Natural killer cell (primary cell): Measurements from ENCODE around the gene MSI2. TPM values are rescaled to one million over a fixed set of nuclear protein-coding genes. Genes with fewer than 3 reads are reported as not detected.

ENCODE experiments used
- ATAC-seq, 3 donors: fragments of 150-1000 bp in 2 of 3; fragments of 200-7000 bp in 1 of 3; cut with Tn5 transposase; 1 replicate in 1 of 3; 2 replicates in 2 of 3; pipeline ENCODE4 v1.10.0; 2021; ENCODE audit warnings: mild to moderate bottlenecking in 2 of 3, moderate library complexity in 2 of 3
- DNase-seq, 2 donors: peaks; one replicate each; pipeline versions ENCODE4 v3.0.0 to v3.0.0-alpha.2; 2013 to 2021; ENCODE audit warnings: mixed read lengths in 1 of 2
- H3K27ac ChIP-seq: one replicate; pipeline ENCODE4 v1.5.1; 2013; ENCODE audit warnings: mild to moderate bottlenecking, low read length
- H3K27me3 ChIP-seq: one replicate; pipeline ENCODE4 v1.6.1; 2013; ENCODE audit warnings: low read length; ENCODE audit not compliant: control insufficient read depth, insufficient read depth
- H3K36me3 ChIP-seq: one replicate; pipeline ENCODE4 v1.6.1; 2013; ENCODE audit warnings: low read length; ENCODE audit not compliant: control insufficient read depth, insufficient read depth
- H3K4me1 ChIP-seq: one replicate; pipeline ENCODE4 v1.6.1; 2013; ENCODE audit warnings: low read length; ENCODE audit not compliant: control insufficient read depth, insufficient read depth
- H3K4me3 ChIP-seq: one replicate; pipeline ENCODE4 v1.5.1; 2013; ENCODE audit warnings: low read length
- H3K9me3 ChIP-seq: one replicate; pipeline ENCODE4 v1.6.1; 2013; ENCODE audit warnings: low read length; ENCODE audit not compliant: control insufficient read depth, insufficient read depth
- H3K27ac Mint-ChIP-seq, 2 donors: one replicate each; pipeline ENCODE4 v1.8.0; 2022; ENCODE audit warnings: mild to moderate bottlenecking in 2 of 2, mixed read lengths in 2 of 2, moderate library complexity in 1 of 2
- H3K27me3 Mint-ChIP-seq, 2 donors: one replicate each; pipeline ENCODE4 v1.8.0; 2022; ENCODE audit warnings: low read depth in 2 of 2, mixed read lengths in 2 of 2
- H3K36me3 Mint-ChIP-seq: one replicate; pipeline ENCODE4 v1.8.0; 2022; ENCODE audit warnings: mixed read lengths
- H3K4me1 Mint-ChIP-seq, 2 donors: one replicate each; pipeline ENCODE4 v1.8.0; 2022; ENCODE audit warnings: mixed read lengths in 2 of 2
- H3K4me3 Mint-ChIP-seq: one replicate; pipeline ENCODE4 v1.8.0; 2022; ENCODE audit warnings: mild to moderate bottlenecking, moderate library complexity, mixed read lengths
- H3K9me3 Mint-ChIP-seq, 2 donors: one replicate each; pipeline ENCODE4 v1.8.0; 2022; ENCODE audit warnings: mixed read lengths in 2 of 2
- WGBS: methylation state at CpG from one replicate; pipeline ENCODE4 v1.1.7; 2013; ENCODE audit warnings: missing lambda C conversion rate; ENCODE audit not compliant: insufficient coverage; 5-methylcytosine and 5-hydroxymethylcytosine counted together
- intact Hi-C: fragments of 100-400 bp; cut with micrococcal nuclease; formaldehyde crosslinking; loops from one replicate; pipeline ENCODE4 v1.14.2; 2022
- total RNA-seq, 4 donors: library from RNA; stranded (reverse); fragments of 120-200 nt in 1 of 4; gene quantifications; one replicate each; pipeline versions ENCODE4 v1.2.3 to v1.2.4, GENCODE V29; 2013 to 2022
- TF ChIP-seq, protein P1 (sequence below): fragments of 200-600 bp; IDR thresholded peaks from one replicate; pipeline ENCODE4 v1.8.0; 2022; ENCODE audit warnings: antibody characterized with exemption

MSI2 gene
- total RNA-seq, 3 donors from 2014 or later (not counting 1 experiment from before 2014, with no cell fraction given) = 95.5 to 145 (median 96.8) TPM

DNA sequence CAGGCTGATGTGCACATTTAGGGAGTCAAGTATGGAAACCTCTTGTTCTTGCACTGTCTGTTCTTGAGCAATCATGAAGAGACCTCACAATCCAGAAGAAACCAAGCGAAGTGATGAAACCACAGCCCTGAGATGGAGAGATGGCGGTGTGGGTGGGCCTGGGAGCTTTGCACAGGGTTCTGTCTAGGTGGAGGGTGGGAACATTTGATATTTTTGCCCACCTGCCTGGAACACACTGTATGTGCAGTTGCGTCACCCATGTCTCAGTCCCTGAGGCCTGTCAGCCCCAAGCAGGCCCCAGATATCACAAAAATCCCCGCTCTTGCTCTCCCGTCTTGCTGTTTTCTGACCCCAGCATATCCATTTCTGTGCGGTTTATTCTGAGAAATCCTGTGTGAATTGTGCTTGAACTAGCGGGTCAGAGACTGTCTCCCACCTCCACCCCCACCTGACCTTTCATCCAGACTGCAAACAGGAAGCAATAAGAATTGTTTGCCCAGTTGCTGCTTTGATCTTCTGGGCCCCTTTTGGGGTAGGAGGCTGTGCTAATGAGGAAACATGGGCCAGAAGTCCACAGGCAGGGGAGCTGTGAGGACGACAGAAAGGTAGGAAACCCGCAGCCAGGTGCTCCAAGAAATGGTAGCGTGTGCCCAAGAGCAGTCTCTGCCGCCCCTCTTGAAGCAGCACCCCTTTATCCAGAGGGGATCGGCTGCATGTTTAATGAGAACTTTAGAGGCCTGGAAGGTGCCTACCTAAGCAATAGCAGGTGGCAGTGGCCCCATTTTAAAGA, 304.9 kb downstream of the MSI2 start:
- WGBS = 61% methylated on average over 12 of the region's 12 CpGs
- no peaks in the 10 kb centered on the region for H3K9me3 ChIP-seq
- peak overlapping the region; percentile 14 for H3K4me3 Mint-ChIP-seq
- intact Hi-C loops = no loop called here
- H3K27ac ChIP-seq = peak overlapping the region; percentile 17
- peaks cover 44% of the 10 kb centered on the region for H3K4me1 ChIP-seq
- H3K27ac Mint-ChIP-seq = peak overlapping the region; percentile 59 to 74
- H3K27me3 Mint-ChIP-seq = no peaks in the 10 kb centered on the region
- TF ChIP-seq, protein P1, sequence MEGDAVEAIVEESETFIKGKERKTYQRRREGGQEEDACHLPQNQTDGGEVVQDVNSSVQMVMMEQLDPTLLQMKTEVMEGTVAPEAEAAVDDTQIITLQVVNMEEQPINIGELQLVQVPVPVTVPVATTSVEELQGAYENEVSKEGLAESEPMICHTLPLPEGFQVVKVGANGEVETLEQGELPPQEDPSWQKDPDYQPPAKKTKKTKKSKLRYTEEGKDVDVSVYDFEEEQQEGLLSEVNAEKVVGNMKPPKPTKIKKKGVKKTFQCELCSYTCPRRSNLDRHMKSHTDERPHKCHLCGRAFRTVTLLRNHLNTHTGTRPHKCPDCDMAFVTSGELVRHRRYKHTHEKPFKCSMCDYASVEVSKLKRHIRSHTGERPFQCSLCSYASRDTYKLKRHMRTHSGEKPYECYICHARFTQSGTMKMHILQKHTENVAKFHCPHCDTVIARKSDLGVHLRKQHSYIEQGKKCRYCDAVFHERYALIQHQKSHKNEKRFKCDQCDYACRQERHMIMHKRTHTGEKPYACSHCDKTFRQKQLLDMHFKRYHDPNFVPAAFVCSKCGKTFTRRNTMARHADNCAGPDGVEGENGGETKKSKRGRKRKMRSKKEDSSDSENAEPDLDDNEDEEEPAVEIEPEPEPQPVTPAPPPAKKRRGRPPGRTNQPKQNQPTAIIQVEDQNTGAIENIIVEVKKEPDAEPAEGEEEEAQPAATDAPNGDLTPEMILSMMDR = no peak
- no peaks in the 10 kb centered on the region for H3K36me3 ChIP-seq
- no peaks in the 10 kb centered on the region for H3K27me3 ChIP-seq
- H3K4me1 Mint-ChIP-seq = peaks cover 38 to 46% of the 10 kb centered on the region in 2 donors
- no peaks in the 10 kb centered on the region for H3K9me3 Mint-ChIP-seq
- H3K4me3 ChIP-seq = no peak overlapping the region
- ATAC-seq (peak; percentile 71 to 85 (median 83)), DNase-seq (peak; percentile 17 to 24)
- H3K36me3 Mint-ChIP-seq = no peaks in the 10 kb centered on the region

- Histone ChIP-seq H3K27me3 (no peaks in the 10 kb centered on the region), H3K9me3 (no peaks in the 10 kb centered on the region), H3K4me1 (peaks cover 44% of the 10 kb centered on the region), H3K36me3 (no peaks in the 10 kb centered on the region), H3K27ac (no peak overlapping the region), H3K4me3 (no peak overlapping the region)
- no peaks in the 10 kb centered on the region for H3K27me3 Mint-ChIP-seq
- ATAC-seq (no peak), DNase-seq (no peak)
- no peak overlapping the region for H3K4me3 Mint-ChIP-seq
- H3K4me1 Mint-ChIP-seq = peaks cover 38 to 46% of the 10 kb centered on the region in 2 donors
- TF ChIP-seq, protein P1 = no peak
- H3K9me3 Mint-ChIP-seq = no peaks in the 10 kb centered on the region
- H3K27ac Mint-ChIP-seq = peak overlapping the region in 1 of 2 donors; percentile 52
- intact Hi-C loops = no loop called here
- H3K36me3 Mint-ChIP-seq = no peaks in the 10 kb centered on the region
- 92% methylated on average over 7 of the region's 7 CpGs for WGBS
These were observed 305.9 kb downstream of the MSI2 start for GRCh38 chr17:57562184-57562698.

DNA sequence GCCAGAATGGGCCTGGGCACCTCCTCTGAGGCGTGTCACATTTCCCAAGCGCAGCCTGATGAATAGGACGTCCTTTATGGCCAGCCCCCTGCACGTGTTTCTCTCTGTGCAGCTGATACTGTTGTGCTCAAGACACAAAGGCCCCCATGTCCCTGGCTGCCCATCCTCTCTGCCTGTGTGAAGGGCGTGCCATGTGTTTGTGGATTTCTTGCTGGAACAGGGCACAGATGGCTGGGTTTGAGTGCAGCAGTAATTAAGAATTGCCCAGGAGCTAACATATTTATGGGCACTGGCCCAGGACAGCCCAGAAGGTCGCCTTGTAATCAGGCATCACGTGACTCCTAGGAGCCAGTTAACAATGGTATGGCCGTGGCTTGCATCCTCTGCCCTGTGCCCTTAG, 307.6 kb downstream of the MSI2 start:
- no peak overlapping the region for H3K27ac Mint-ChIP-seq
- H3K36me3 Mint-ChIP-seq = no peaks in the 10 kb centered on the region
- H3K36me3 ChIP-seq = no peaks in the 10 kb centered on the region
- no peak for DNase-seq
- H3K9me3 ChIP-seq = no peaks in the 10 kb centered on the region
- no peaks in the 10 kb centered on the region for H3K27me3 ChIP-seq
- intact Hi-C loops = no loop called here
- no peak for ATAC-seq
- H3K4me1 Mint-ChIP-seq = peaks cover 38 to 45% of the 10 kb centered on the region in 2 donors
- H3K27me3 Mint-ChIP-seq = no peaks in the 10 kb centered on the region
- H3K4me1 ChIP-seq = peaks cover 37% of the 10 kb centered on the region
- H3K27ac ChIP-seq = no peak overlapping the region
- no peak overlapping the region for H3K4me3 Mint-ChIP-seq
- no peaks in the 10 kb centered on the region for H3K9me3 Mint-ChIP-seq
- TF ChIP-seq, protein P1 = no peak
- no peak overlapping the region for H3K4me3 ChIP-seq
- 98% methylated on average over 8 of the region's 8 CpGs for whole genome bisulfite sequencing
